ENCODE measurements around the gene GHRHR.

DNA sequence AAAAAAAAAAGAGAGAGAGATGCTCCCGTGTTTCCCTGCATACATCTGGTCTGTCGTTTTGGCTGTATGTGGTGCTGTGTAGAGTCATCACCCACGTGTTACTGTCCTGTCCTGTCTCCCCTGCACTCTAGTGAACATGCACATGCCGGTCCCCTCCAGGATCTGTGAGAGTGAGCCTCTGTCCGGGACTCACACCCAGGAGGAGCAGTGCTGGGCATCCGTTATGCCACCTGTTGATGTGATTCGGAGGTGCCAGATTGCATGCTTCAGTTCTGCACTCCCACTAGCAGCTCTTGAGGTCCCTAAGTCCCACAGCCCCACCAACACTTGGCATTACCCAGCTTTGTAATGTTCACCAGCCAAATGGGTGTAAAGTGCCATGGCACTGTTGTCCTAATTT lies 16.4 kb downstream of the GHRHR start:
- no peak for TF ChIP-seq CTCF (IDR thresholded peaks at IDR 0.05; ENCODE audit: insufficient read depth, low read length)
- TF ChIP-seq, protein P1, sequence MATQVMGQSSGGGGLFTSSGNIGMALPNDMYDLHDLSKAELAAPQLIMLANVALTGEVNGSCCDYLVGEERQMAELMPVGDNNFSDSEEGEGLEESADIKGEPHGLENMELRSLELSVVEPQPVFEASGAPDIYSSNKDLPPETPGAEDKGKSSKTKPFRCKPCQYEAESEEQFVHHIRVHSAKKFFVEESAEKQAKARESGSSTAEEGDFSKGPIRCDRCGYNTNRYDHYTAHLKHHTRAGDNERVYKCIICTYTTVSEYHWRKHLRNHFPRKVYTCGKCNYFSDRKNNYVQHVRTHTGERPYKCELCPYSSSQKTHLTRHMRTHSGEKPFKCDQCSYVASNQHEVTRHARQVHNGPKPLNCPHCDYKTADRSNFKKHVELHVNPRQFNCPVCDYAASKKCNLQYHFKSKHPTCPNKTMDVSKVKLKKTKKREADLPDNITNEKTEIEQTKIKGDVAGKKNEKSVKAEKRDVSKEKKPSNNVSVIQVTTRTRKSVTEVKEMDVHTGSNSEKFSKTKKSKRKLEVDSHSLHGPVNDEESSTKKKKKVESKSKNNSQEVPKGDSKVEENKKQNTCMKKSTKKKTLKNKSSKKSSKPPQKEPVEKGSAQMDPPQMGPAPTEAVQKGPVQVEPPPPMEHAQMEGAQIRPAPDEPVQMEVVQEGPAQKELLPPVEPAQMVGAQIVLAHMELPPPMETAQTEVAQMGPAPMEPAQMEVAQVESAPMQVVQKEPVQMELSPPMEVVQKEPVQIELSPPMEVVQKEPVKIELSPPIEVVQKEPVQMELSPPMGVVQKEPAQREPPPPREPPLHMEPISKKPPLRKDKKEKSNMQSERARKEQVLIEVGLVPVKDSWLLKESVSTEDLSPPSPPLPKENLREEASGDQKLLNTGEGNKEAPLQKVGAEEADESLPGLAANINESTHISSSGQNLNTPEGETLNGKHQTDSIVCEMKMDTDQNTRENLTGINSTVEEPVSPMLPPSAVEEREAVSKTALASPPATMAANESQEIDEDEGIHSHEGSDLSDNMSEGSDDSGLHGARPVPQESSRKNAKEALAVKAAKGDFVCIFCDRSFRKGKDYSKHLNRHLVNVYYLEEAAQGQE (IDR thresholded peaks at IDR 0.05; ENCODE audit: insufficient replicate concordance, low read depth), result no peak
